Stomach (tissue), 4 donors: ENCODE results near the gene TRANK1.

ENCODE experiments used
- POLR2A ChIP-seq, 4 donors: fragments of 450-650 bp; IDR thresholded peaks; one replicate each; pipeline ENCODE4 v1.6.1; 2016; ENCODE audit warnings: antibody characterized with exemption in 4 of 4, control low read depth in 2 of 4, mild to moderate bottlenecking in 1 of 4, moderate library complexity in 1 of 4
- POLR2AphosphoS5 ChIP-seq, 3 donors: sonication (generic); formaldehyde crosslinking; IDR thresholded peaks; one replicate each; pipeline ENCODE4 v1.6.1; 2016; ENCODE audit warnings: antibody characterized with exemption in 3 of 3
- TF ChIP-seq, protein P1 (sequence below), 7 experiments: fragments of 450-650 bp in 4 of 7; fragments of 200-600 bp in 3 of 7; sonication (generic) in 3 of 7; IDR thresholded peaks; one replicate each; pipeline ENCODE4 v1.5.1; 2016 to 2019; ENCODE audit warnings: antibody characterized with exemption in 7 of 7, control low read depth in 2 of 7, mild to moderate bottlenecking in 1 of 7

DNA sequence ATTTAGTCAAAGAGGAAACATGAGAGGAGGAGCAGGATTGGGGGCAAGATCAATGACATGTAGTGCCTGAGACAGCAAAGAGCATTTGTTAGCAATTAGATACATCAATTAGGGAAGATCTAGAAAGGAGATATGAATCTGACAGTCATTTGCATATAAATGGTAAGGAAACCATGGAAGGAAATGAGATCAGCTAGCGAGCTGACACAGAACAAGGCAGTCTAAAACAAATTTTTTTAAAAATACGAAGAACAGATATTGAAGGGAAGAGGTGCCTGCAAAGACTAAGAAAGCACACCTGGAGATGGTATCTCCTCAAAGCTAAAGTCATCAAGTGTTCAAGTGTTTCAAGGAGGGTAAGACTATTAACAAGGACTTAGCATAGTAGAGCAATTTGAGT, 43.5 kb upstream of the TRANK1 start:
- TF ChIP-seq, protein P1, sequence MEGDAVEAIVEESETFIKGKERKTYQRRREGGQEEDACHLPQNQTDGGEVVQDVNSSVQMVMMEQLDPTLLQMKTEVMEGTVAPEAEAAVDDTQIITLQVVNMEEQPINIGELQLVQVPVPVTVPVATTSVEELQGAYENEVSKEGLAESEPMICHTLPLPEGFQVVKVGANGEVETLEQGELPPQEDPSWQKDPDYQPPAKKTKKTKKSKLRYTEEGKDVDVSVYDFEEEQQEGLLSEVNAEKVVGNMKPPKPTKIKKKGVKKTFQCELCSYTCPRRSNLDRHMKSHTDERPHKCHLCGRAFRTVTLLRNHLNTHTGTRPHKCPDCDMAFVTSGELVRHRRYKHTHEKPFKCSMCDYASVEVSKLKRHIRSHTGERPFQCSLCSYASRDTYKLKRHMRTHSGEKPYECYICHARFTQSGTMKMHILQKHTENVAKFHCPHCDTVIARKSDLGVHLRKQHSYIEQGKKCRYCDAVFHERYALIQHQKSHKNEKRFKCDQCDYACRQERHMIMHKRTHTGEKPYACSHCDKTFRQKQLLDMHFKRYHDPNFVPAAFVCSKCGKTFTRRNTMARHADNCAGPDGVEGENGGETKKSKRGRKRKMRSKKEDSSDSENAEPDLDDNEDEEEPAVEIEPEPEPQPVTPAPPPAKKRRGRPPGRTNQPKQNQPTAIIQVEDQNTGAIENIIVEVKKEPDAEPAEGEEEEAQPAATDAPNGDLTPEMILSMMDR (IDR thresholded peaks at IDR 0.05): no peak
- TF ChIP-seq POLR2AphosphoS5 (IDR thresholded peaks at IDR 0.05): no peak
- TF ChIP-seq POLR2A (IDR thresholded peaks at IDR 0.05): no peak
